GM15510 (cell line): ENCODE data around the gene ROBO3.

Experiments
- POLR2A ChIP-seq: IDR thresholded peaks from 3 replicates; pipeline ENCODE4 v1.6.1; 2011; ENCODE audit warnings: borderline replicate concordance; ENCODE audit not compliant: insufficient read length; ENCODE audit errors: extremely low read depth

The ROBO3 gene

GRCh38 chr11:124838805-124839127, 26.5 kb upstream of the ROBO3 start:
- no peak for TF ChIP-seq POLR2A

GRCh38 chr11:124839128-124839971, 25.9 kb upstream of the ROBO3 start:
- no peak for TF ChIP-seq POLR2A

GRCh38 chr11:124839972-124840621, 25.1 kb upstream of the ROBO3 start:
- no peak for TF ChIP-seq POLR2A

- TF ChIP-seq POLR2A = no peak
Measured at GRCh38 chr11:124840666-124841065, 24.6 kb upstream of the ROBO3 start.

GRCh38 chr11:124841201-124841600, 24.0 kb upstream of the ROBO3 start:
- TF ChIP-seq POLR2A = no peak

- no peak for TF ChIP-seq POLR2A
Measured at GRCh38 chr11:124841840-124842239, 23.4 kb upstream of the ROBO3 start.

GRCh38 chr11:124842305-124842704, 22.9 kb upstream of the ROBO3 start:
- TF ChIP-seq POLR2A = no peak

- TF ChIP-seq POLR2A = no peak
Measured at GRCh38 chr11:124843616-124843910, 21.7 kb upstream of the ROBO3 start.

- TF ChIP-seq POLR2A = no peak
Measured at GRCh38 chr11:124844664-124845079, 20.6 kb upstream of the ROBO3 start.

GRCh38 chr11:124846070-124846673, 19.1 kb upstream of the ROBO3 start:
- TF ChIP-seq POLR2A = no peak

GRCh38 chr11:124859171-124859570, 6.1 kb upstream of the ROBO3 start:
- TF ChIP-seq POLR2A = no peak

- TF ChIP-seq POLR2A = no peak
Measured at GRCh38 chr11:124861670-124862069, 3.6 kb upstream of the ROBO3 start.

- TF ChIP-seq POLR2A = no peak
Measured at GRCh38 chr11:124863137-124863825, 2.0 kb upstream of the ROBO3 start.

- no peak for TF ChIP-seq POLR2A
Measured at GRCh38 chr11:124863826-124864165, 1.4 kb upstream of the ROBO3 start.

GRCh38 chr11:124864176-124864891, 898 bp upstream of the ROBO3 start:
- TF ChIP-seq POLR2A = no peak
